Thoracic aorta (tissue), 2 donors: ENCODE data around the gene EDEM3. TPM values are rescaled to one million over a fixed set of nuclear protein-coding genes. Genes with fewer than 3 reads are reported as not detected.
A peak's percentile ranks its signal among the peaks of the same experiment; 100 is the strongest.

Source experiments
- ATAC-seq: fragments of 150-250 bp; one replicate; pipeline ENCODE4 v1.8.0; 2017; ENCODE audit warnings: low read depth; ENCODE audit not compliant: insufficient number of reproducible peaks, low FRiP score
- DNase-seq: peaks from one replicate; pipeline ENCODE4 v3.0.0-alpha.2; 2020; ENCODE audit warnings: low spot score
- H3K27ac ChIP-seq, 2 donors: fragments of 200-600 bp; sonication (generic); 1 replicate in 1 of 2; 2 replicates in 1 of 2; pipeline ENCODE4 v1.5.1; 2016; ENCODE audit warnings: mild to moderate bottlenecking in 2 of 2, moderate library complexity in 2 of 2
- H3K27me3 ChIP-seq: fragments of 200-600 bp; sonication (generic); replicated peaks from 2 replicates; pipeline ENCODE4 v1.6.0; 2016; ENCODE audit warnings: mild to moderate bottlenecking; ENCODE audit not compliant: insufficient read depth
- H3K36me3 ChIP-seq: fragments of 200-600 bp; sonication (generic); one replicate; pipeline ENCODE4 v1.5.1; 2016
- H3K4me1 ChIP-seq, 2 donors: fragments of 200-600 bp; sonication (generic); 1 replicate in 1 of 2; 2 replicates in 1 of 2; pipeline versions ENCODE4 v1.5.1 to v1.6.0; 2016; ENCODE audit warnings: low read depth in 2 of 2, mild to moderate bottlenecking in 1 of 2; ENCODE audit not compliant: control insufficient read depth in 1 of 2
- H3K4me3 ChIP-seq: fragments of 200-600 bp; sonication (generic); 2 replicates; pipeline ENCODE4 v1.5.1; 2016; ENCODE audit warnings: mild to moderate bottlenecking
- H3K9me3 ChIP-seq: fragments of 200-600 bp; sonication (generic); 2 replicates; pipeline ENCODE4 v1.5.1; 2016
- CTCF ChIP-seq: fragments of 200-600 bp; sonication (generic); IDR thresholded peaks from one replicate; pipeline ENCODE4 v1.5.1; 2019; ENCODE audit warnings: antibody characterized with exemption
- total RNA-seq, 2 donors: library from RNA; depleted of rRNA; stranded (reverse); fragments of >200 nt; gene quantifications; one replicate each; pipeline versions ENCODE4 v1.1.0 to v1.2.3, GENCODE V29; 2016

EDEM3 gene
- total RNA-seq, 2 donors from 2014 or later: 44.0 to 71.5 TPM

- Histone ChIP-seq H3K9me3 (no peaks in the 10 kb centered on the region), H3K36me3 (peaks cover 14% of the 10 kb centered on the region), H3K27me3 (no peaks in the 10 kb centered on the region), H3K4me1 (no peaks in the 10 kb centered on the region), H3K27ac (no peak overlapping the region), H3K4me3 (no peak overlapping the region)
- ATAC-seq: no peak
- no peak for TF ChIP-seq CTCF
- no peak for DNase-seq
Observed at GRCh38 chr1:184696403-184696802, 58.3 kb downstream of the EDEM3 start.

GRCh38 chr1:184695023-184695422 is 59.6 kb downstream of the EDEM3 start:
- Histone ChIP-seq H3K9me3 (no peaks in the 10 kb centered on the region), H3K36me3 (peaks cover 14% of the 10 kb centered on the region), H3K27me3 (no peaks in the 10 kb centered on the region), H3K27ac (no peak overlapping the region), H3K4me3 (no peak overlapping the region), H3K4me1 (peaks cover 0 to 1% of the 10 kb centered on the region in 2 donors)
- DNase-seq (no peak), ATAC-seq (no peak)
- TF ChIP-seq CTCF: no peak

GRCh38 chr1:184693011-184693410 is 61.6 kb downstream of the EDEM3 start:
- ATAC-seq: no peak
- no peak for DNase-seq
- no peak for TF ChIP-seq CTCF
- H3K36me3 ChIP-seq: peaks cover 14% of the 10 kb centered on the region
- H3K4me3 ChIP-seq: no peak overlapping the region
- no peaks in the 10 kb centered on the region for H3K27me3 ChIP-seq
- peaks cover 0 to 9% of the 10 kb centered on the region in 2 donors for H3K4me1 ChIP-seq
- H3K27ac ChIP-seq: no peak overlapping the region
- H3K9me3 ChIP-seq: no peaks in the 10 kb centered on the region

- TF ChIP-seq CTCF: peak; percentile 68
- peaks cover 14% of the 10 kb centered on the region for H3K36me3 ChIP-seq
- H3K4me3 ChIP-seq: no peak overlapping the region
- H3K27ac ChIP-seq: no peak overlapping the region
- DNase-seq: no peak
- no peaks in the 10 kb centered on the region for H3K9me3 ChIP-seq
- peaks cover 0 to 9% of the 10 kb centered on the region in 2 donors for H3K4me1 ChIP-seq
- H3K27me3 ChIP-seq: no peaks in the 10 kb centered on the region
- no peak for ATAC-seq
Observed at GRCh38 chr1:184691719-184692324, 62.8 kb downstream of the EDEM3 start.

- Histone ChIP-seq H3K4me1 (peaks cover 0 to 9% of the 10 kb centered on the region in 2 donors), H3K27me3 (no peaks in the 10 kb centered on the region), H3K9me3 (peaks cover 3% of the 10 kb centered on the region), H3K36me3 (no peaks in the 10 kb centered on the region), H3K27ac (no peak overlapping the region), H3K4me3 (no peak overlapping the region)
- no peak for TF ChIP-seq CTCF
- no peak for ATAC-seq
- no peak for DNase-seq
Observed at GRCh38 chr1:184686540-184686939, 68.1 kb downstream of the EDEM3 start.
